GM18517 (cell line): Measurements from ENCODE around the gene OGDHL.

Source experiments
- ATAC-seq: cut with Tn5 transposase; IDR thresholded peaks from one replicate; pipeline ENCODE4 v1.9.1; 2021; ENCODE audit warnings: mild to moderate bottlenecking, moderate library complexity; ENCODE audit not compliant: unreplicated experiment

Gene OGDHL

GRCh38 chr10:49691588-49691987, 70.5 kb downstream of the OGDHL start:
- no peak for ATAC-seq

GRCh38 chr10:49690698-49691356, 71.3 kb downstream of the OGDHL start:
- ATAC-seq = no peak

GRCh38 chr10:49689882-49690510, 72.1 kb downstream of the OGDHL start:
- no peak for ATAC-seq

GRCh38 chr10:49688920-49689319, 73.2 kb downstream of the OGDHL start:
- ATAC-seq = no peak

GRCh38 chr10:49688261-49688846, 73.8 kb downstream of the OGDHL start:
- ATAC-seq = no peak

GRCh38 chr10:49686651-49687050, 75.5 kb downstream of the OGDHL start:
- ATAC-seq = no peak
